PFSK-1 (cell line): ENCODE data around the gene IL18.

Source experiments
- POLR2AphosphoS5 ChIP-seq: IDR thresholded peaks from 2 replicates; pipeline ENCODE4 v1.6.1; 2012; ENCODE audit warnings: low read depth, mild to moderate bottlenecking, control low read depth, low read length, moderate library complexity
- SIN3A ChIP-seq: IDR thresholded peaks from 2 replicates; pipeline ENCODE4 v1.6.1; 2012; ENCODE audit warnings: mild to moderate bottlenecking, low read length, moderate library complexity, borderline replicate concordance; ENCODE audit not compliant: insufficient read depth
- TAF1 ChIP-seq: IDR thresholded peaks from 2 replicates; pipeline ENCODE4 v1.6.1; 2012; ENCODE audit warnings: low read length, control low read depth, borderline replicate concordance; ENCODE audit not compliant: insufficient read depth

- no peak for TF ChIP-seq POLR2AphosphoS5
- TF ChIP-seq SIN3A, result no peak
- no peak for TF ChIP-seq TAF1
Observed at GRCh38 chr11:112166562-112166961, 2.7 kb upstream of the IL18 start.
